Measurements from ENCODE around the gene ABCA7. TPM values are rescaled to one million over a fixed set of nuclear protein-coding genes. Genes with fewer than 3 reads are reported as not detected.

ABCA7 gene
- total RNA-seq, 1 experiment from 2014 or later: 40.3 TPM

DNA sequence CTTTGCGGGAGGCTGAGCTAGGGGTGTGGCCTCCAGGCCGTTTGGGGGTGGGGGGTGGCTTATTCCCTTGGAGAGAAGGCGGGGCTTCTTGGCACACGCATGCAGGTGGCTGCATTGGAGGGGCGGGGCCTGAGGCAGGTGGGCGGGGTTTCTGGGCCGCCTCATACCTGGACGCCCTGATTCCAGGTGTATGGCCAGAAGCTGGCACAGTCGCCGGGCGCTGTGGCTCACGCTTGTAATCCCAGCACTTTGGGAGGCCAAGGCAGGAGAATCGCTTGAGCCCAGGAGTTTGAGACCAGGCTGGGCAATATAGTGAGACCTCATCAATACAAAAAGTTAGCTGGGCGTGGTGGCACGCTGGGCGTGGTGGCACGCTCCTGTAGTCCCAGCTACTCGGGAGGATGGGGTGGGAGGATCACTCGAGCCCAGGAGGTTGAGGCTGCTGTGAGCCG, 7.8 kb downstream of the ABCA7 start:
- TF ChIP-seq NR1H2 (CRISPR knock-in tag; IDR thresholded peaks at IDR 0.05) (no peak), ZNF121 (CRISPR knock-in tag; IDR thresholded peaks at IDR 0.05) (0 out of 2 replicates have a peak, but pooled peaks have one; percentile 36)
- H3K27me3 Mint-ChIP-seq (ENCODE audit: low read depth): no peaks in the 10 kb centered on the region
- ATAC-seq (peak; percentile 12), DNase-seq (ENCODE audit: low spot score) (peak; percentile 86)
- no peak overlapping the region for H3K4me3 Mint-ChIP-seq
- H3K27ac Mint-ChIP-seq: no peak overlapping the region
- POLR2A ChIA-PET: interaction anchor here (0.6 to 1.6 kb wide), 3 partner anchors 7 to 34 kb away, joined by 3 to 5 read pairs (median 3); partner anchors contain the start of genes ABCA7 and CNN2
- CTCF ChIA-PET: interaction anchor here (0.7 to 3.2 kb wide), 5 partner anchors 18 to 219 kb away, joined by 3 to 18 read pairs (median 4); partner anchors contain the start of gene ARHGAP45
- no peaks in the 10 kb centered on the region for H3K9me3 Mint-ChIP-seq
- no peaks in the 10 kb centered on the region for H3K4me1 Mint-ChIP-seq
- peaks cover 5% of the 10 kb centered on the region; the same call in 1 of the 2 replicates for H3K36me3 Mint-ChIP-seq

GRCh38 chr19:1049106-1049505, 9.2 kb downstream of the ABCA7 start:
- no peak overlapping the region for H3K27ac Mint-ChIP-seq
- H3K4me3 Mint-ChIP-seq: no peak overlapping the region
- ChIA-PET CTCF (interaction anchor here (0.9 to 3.2 kb wide), 3 partner anchors 9 to 276 kb away, joined by 3 to 17 read pairs (median 3); partner anchors contain the start of genes ABCA7 and ARHGAP45), POLR2A (interaction anchor here (1.6 kb wide), 1 partner anchor 9 kb away, joined by 5 read pairs; the partner anchor contains the start of gene ABCA7)
- ATAC-seq (no peak), DNase-seq (ENCODE audit: low spot score) (no peak)
- H3K27me3 Mint-ChIP-seq (ENCODE audit: low read depth): no peaks in the 10 kb centered on the region
- no peaks in the 10 kb centered on the region for H3K9me3 Mint-ChIP-seq
- no peaks in the 10 kb centered on the region for H3K4me1 Mint-ChIP-seq
- H3K36me3 Mint-ChIP-seq: peaks cover 5% of the 10 kb centered on the region; the same call in 1 of the 2 replicates
- TF ChIP-seq TEAD4 (CRISPR knock-in tag; IDR thresholded peaks at IDR 0.05): no peak
- TF ChIP-seq CREM (CRISPR knock-in tag; IDR thresholded peaks at IDR 0.05): no peak
- no peak for TF ChIP-seq ARID4B (CRISPR knock-in tag; IDR thresholded peaks at IDR 0.05; ENCODE audit: borderline replicate concordance)
- TF ChIP-seq FOXK1 (CRISPR knock-in tag; IDR thresholded peaks at IDR 0.05): no peak
- no peak for TF ChIP-seq ZNF219 (CRISPR knock-in tag; IDR thresholded peaks at IDR 0.05; ENCODE audit: borderline replicate concordance)
- TF ChIP-seq, protein P1, sequence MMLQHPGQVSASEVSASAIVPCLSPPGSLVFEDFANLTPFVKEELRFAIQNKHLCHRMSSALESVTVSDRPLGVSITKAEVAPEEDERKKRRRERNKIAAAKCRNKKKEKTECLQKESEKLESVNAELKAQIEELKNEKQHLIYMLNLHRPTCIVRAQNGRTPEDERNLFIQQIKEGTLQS (CRISPR knock-in tag; conservative IDR thresholded peaks at IDR 0.05): no peak
- TF ChIP-seq FOXP1 (CRISPR knock-in tag; IDR thresholded peaks at IDR 0.05; ENCODE audit: borderline replicate concordance): no peak
- TF ChIP-seq CDX4 (CRISPR knock-in tag; IDR thresholded peaks at IDR 0.05; ENCODE audit: borderline replicate concordance): no peak
- TF ChIP-seq ESRRA (CRISPR knock-in tag; IDR thresholded peaks at IDR 0.05; ENCODE audit: borderline replicate concordance): no peak
- no peak for TF ChIP-seq NR2C2 (CRISPR knock-in tag; IDR thresholded peaks at IDR 0.05)
- no peak for TF ChIP-seq ZNF263 (CRISPR knock-in tag; IDR thresholded peaks at IDR 0.05; ENCODE audit: low read depth)
- TF ChIP-seq ELF4 (CRISPR knock-in tag; IDR thresholded peaks at IDR 0.05; ENCODE audit: low read depth): no peak
- no peak for TF ChIP-seq NFATC4 (CRISPR knock-in tag; IDR thresholded peaks at IDR 0.05)
- TF ChIP-seq, protein P2, sequence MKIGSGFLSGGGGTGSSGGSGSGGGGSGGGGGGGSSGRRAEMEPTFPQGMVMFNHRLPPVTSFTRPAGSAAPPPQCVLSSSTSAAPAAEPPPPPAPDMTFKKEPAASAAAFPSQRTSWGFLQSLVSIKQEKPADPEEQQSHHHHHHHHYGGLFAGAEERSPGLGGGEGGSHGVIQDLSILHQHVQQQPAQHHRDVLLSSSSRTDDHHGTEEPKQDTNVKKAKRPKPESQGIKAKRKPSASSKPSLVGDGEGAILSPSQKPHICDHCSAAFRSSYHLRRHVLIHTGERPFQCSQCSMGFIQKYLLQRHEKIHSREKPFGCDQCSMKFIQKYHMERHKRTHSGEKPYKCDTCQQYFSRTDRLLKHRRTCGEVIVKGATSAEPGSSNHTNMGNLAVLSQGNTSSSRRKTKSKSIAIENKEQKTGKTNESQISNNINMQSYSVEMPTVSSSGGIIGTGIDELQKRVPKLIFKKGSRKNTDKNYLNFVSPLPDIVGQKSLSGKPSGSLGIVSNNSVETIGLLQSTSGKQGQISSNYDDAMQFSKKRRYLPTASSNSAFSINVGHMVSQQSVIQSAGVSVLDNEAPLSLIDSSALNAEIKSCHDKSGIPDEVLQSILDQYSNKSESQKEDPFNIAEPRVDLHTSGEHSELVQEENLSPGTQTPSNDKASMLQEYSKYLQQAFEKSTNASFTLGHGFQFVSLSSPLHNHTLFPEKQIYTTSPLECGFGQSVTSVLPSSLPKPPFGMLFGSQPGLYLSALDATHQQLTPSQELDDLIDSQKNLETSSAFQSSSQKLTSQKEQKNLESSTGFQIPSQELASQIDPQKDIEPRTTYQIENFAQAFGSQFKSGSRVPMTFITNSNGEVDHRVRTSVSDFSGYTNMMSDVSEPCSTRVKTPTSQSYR (CRISPR knock-in tag; IDR thresholded peaks at IDR 0.05): no peak
- TF ChIP-seq, protein P3, sequence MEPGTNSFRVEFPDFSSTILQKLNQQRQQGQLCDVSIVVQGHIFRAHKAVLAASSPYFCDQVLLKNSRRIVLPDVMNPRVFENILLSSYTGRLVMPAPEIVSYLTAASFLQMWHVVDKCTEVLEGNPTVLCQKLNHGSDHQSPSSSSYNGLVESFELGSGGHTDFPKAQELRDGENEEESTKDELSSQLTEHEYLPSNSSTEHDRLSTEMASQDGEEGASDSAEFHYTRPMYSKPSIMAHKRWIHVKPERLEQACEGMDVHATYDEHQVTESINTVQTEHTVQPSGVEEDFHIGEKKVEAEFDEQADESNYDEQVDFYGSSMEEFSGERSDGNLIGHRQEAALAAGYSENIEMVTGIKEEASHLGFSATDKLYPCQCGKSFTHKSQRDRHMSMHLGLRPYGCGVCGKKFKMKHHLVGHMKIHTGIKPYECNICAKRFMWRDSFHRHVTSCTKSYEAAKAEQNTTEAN (CRISPR knock-in tag; IDR thresholded peaks at IDR 0.05): no peak
- no peak for TF ChIP-seq ZNF532 (CRISPR knock-in tag; IDR thresholded peaks at IDR 0.05; ENCODE audit: borderline replicate concordance)
